Neuronal stem cell (in vitro differentiated cells): ENCODE results near the gene FRMD8.

ENCODE experiments used
- DNase-seq: peaks from one replicate; pipeline ENCODE4 v3.0.0-alpha.2; 2013; ENCODE audit warnings: low spot score
- H2AFZ ChIP-seq: one replicate; pipeline ENCODE4 v1.6.1; 2013; ENCODE audit warnings: mild to moderate bottlenecking, low read length, inconsistent platforms
- H2AK5ac ChIP-seq: 2 replicates; pipeline ENCODE4 v1.6.1; 2013; ENCODE audit warnings: low read depth, mild to moderate bottlenecking, inconsistent platforms, low read length, moderate library complexity, mixed read lengths
- H2BK120ac ChIP-seq: 2 replicates; pipeline ENCODE4 v1.6.1; 2013; ENCODE audit warnings: low read depth, mild to moderate bottlenecking, inconsistent platforms, low read length, moderate library complexity, mixed read lengths
- H2BK12ac ChIP-seq: one replicate; pipeline ENCODE4 v1.6.1; 2013; ENCODE audit warnings: low read length, inconsistent platforms
- H2BK15ac ChIP-seq: 2 replicates; pipeline ENCODE4 v1.6.1; 2013; ENCODE audit warnings: mild to moderate bottlenecking, low read length, inconsistent platforms, mixed read lengths
- H2BK5ac ChIP-seq: one replicate; pipeline ENCODE4 v1.6.1; 2013; ENCODE audit warnings: inconsistent platforms, mild to moderate bottlenecking, low read length, moderate library complexity
- H3K14ac ChIP-seq: one replicate; pipeline ENCODE4 v1.6.1; 2013; ENCODE audit warnings: low read length, inconsistent platforms
- H3K18ac ChIP-seq: 2 replicates; pipeline ENCODE4 v1.6.1; 2013; ENCODE audit warnings: low read length, inconsistent platforms
- H3K23ac ChIP-seq: 2 replicates; pipeline ENCODE4 v1.6.1; 2013; ENCODE audit warnings: low read depth, mild to moderate bottlenecking, mixed read lengths, low read length, inconsistent platforms; ENCODE audit not compliant: poor library complexity
- H3K27ac ChIP-seq: replicated peaks from 3 replicates; pipeline ENCODE4 v1.5.1; 2013; ENCODE audit warnings: low read length, inconsistent platforms
- H3K27me3 ChIP-seq, 3 experiments: 2 replicates each; pipeline ENCODE4 v1.6.1; 2013; ENCODE audit warnings: low read length in 3 of 3, mild to moderate bottlenecking in 2 of 3, inconsistent platforms in 1 of 3, low read depth in 1 of 3, mixed read lengths in 1 of 3, moderate library complexity in 1 of 3; ENCODE audit not compliant: control insufficient read depth in 3 of 3, insufficient read depth in 3 of 3
- H3K36me3 ChIP-seq, 2 donors: replicated peaks in 1 of 2; 2 replicates each; pipeline ENCODE4 v1.6.1; 2013; ENCODE audit warnings: low read length in 2 of 2; ENCODE audit not compliant: control insufficient read depth in 2 of 2, insufficient read depth in 2 of 2
- H3K4ac ChIP-seq: 2 replicates; pipeline ENCODE4 v1.6.1; 2013; ENCODE audit warnings: inconsistent platforms, mild to moderate bottlenecking, low read length, moderate library complexity
- H3K4me1 ChIP-seq, 2 donors: 1 replicate in 1 of 2; 2 replicates in 1 of 2; pipeline ENCODE4 v1.6.1; 2013; ENCODE audit warnings: low read length in 2 of 2, low read depth in 1 of 2; ENCODE audit not compliant: control insufficient read depth in 2 of 2, insufficient read depth in 1 of 2
- H3K4me2 ChIP-seq: one replicate; pipeline ENCODE4 v1.6.1; 2013; ENCODE audit warnings: mild to moderate bottlenecking, low read length, inconsistent platforms; ENCODE audit not compliant: insufficient read depth, poor library complexity, severe bottlenecking
- H3K4me3 ChIP-seq, 2 donors: 2 replicates each; pipeline ENCODE4 v1.5.1; 2013; ENCODE audit warnings: low read length in 2 of 2, mild to moderate bottlenecking in 2 of 2, inconsistent platforms in 1 of 2, moderate library complexity in 1 of 2
- H3K79me1 ChIP-seq: one replicate; pipeline ENCODE4 v1.6.1; 2013; ENCODE audit warnings: low read depth, mild to moderate bottlenecking, inconsistent platforms, low read length, moderate library complexity
- H3K9ac ChIP-seq: one replicate; pipeline ENCODE4 v1.6.1; 2013; ENCODE audit warnings: mild to moderate bottlenecking, low read depth, low read length, inconsistent platforms; ENCODE audit not compliant: poor library complexity
- H3K9me3 ChIP-seq, 2 donors: replicated peaks in 1 of 2; 2 replicates each; pipeline versions ENCODE3 to v1.6.1; 2013; ENCODE audit warnings: low read length in 2 of 2, mild to moderate bottlenecking in 2 of 2, inconsistent platforms in 1 of 2, low read depth in 1 of 2, mixed read lengths in 1 of 2, moderate library complexity in 1 of 2; ENCODE audit not compliant: control insufficient read depth in 2 of 2, insufficient read depth in 1 of 2
- H4K8ac ChIP-seq: one replicate; pipeline ENCODE4 v1.6.1; 2013; ENCODE audit warnings: low read depth, mild to moderate bottlenecking, inconsistent platforms, low read length, moderate library complexity
- H4K91ac ChIP-seq: one replicate; pipeline ENCODE4 v1.6.1; 2013; ENCODE audit warnings: low read length, low read depth, mild to moderate bottlenecking, inconsistent platforms; ENCODE audit not compliant: poor library complexity
- WGBS, 2 donors: extraction: QIAGEN DNeasy Blood & Tissue Kit; methylation state at CpG; one replicate each; pipeline ENCODE4 v1.1.7; 2013; ENCODE audit warnings: missing lambda C conversion rate in 2 of 2, mixed read lengths in 1 of 2; ENCODE audit not compliant: insufficient read length in 2 of 2, insufficient replicate concordance in 1 of 2; ENCODE audit errors: extremely low coverage in 2 of 2; 5-methylcytosine and 5-hydroxymethylcytosine counted together

Gene FRMD8

GRCh38 chr11:65354265-65355012 lies 32.0 kb upstream of the FRMD8 start, which contains the start of gene TIGD3:
Gene TIGD3 (plus strand): TSS chr11:65354751. CDS start chr11:65355809, 1,058 bp downstream.
- Histone ChIP-seq H3K18ac (peak within 1 kb of the TSS; percentile 98), H3K4me3 (peak within 1 kb of the TSS; percentile 70 to 85), H3K4me1 (peaks cover 11 to 22% of the 10 kb centered on the region in 2 donors), H2BK15ac (peak within 1 kb of the TSS; percentile 94), H3K4ac (no peak within 1 kb of the TSS), H4K8ac (no peak within 1 kb of the TSS), H3K14ac (no peak within 1 kb of the TSS), H3K23ac (peak within 1 kb of the TSS; percentile 86), H3K4me2 (peak within 1 kb of the TSS; percentile 97), H2BK12ac (no peak within 1 kb of the TSS), H2BK120ac (peak within 1 kb of the TSS; percentile 95), H4K91ac (no peak within 1 kb of the TSS), H3K9ac (peak within 1 kb of the TSS; percentile 95), H3K79me1 (no peaks in the 10 kb centered on the region), H3K36me3 (peaks cover 20 to 40% of the 10 kb centered on the region in 2 donors), H3K27me3 (peaks cover 0 to 15% (median 0%) of the 10 kb centered on the region in 3 experiments), H2AK5ac (peak within 1 kb of the TSS; percentile 82), H3K9me3 (no peaks in the 10 kb centered on the region), H2BK5ac (peak within 1 kb of the TSS; percentile 75), H2AFZ (peak within 1 kb of the TSS; percentile 94), H3K27ac (no peak within 1 kb of the TSS)
- peak; percentile 95 for DNase-seq
- no CpG with 5 or more reads among the region's 79 CpGs for WGBS, 2 donors

- Histone ChIP-seq H3K4me1 (peaks cover 16 to 28% of the 10 kb centered on the region in 2 donors), H2BK5ac (peak overlapping the region; percentile 75)
- no CpG with 5 or more reads among the region's 47 CpGs for WGBS, 2 donors
Observed at GRCh38 chr11:65355013-65355775, 31.2 kb upstream of the FRMD8 start.

GRCh38 chr11:65355776-65356393 lies 30.6 kb upstream of the FRMD8 start:
- Histone ChIP-seq H3K27me3 (peaks cover 0 to 15% (median 0%) of the 10 kb centered on the region in 3 experiments), H3K9me3 (no peaks in the 10 kb centered on the region), H2BK5ac (peak overlapping the region; percentile 75), H3K9ac (peak overlapping the region; percentile 72), H2AFZ (peak overlapping the region; percentile 94), H3K23ac (peak overlapping the region; percentile 99), H2BK15ac (peak overlapping the region; percentile 94), H3K79me1 (no peaks in the 10 kb centered on the region), H3K4me1 (peaks cover 16 to 28% of the 10 kb centered on the region in 2 donors), H3K27ac (no peak overlapping the region), H4K8ac (no peak overlapping the region), H2AK5ac (peak overlapping the region; percentile 82), H4K91ac (no peak overlapping the region), H3K14ac (no peak overlapping the region), H3K4ac (no peak overlapping the region), H3K4me3 (peak overlapping the region; percentile 70 to 85), H2BK120ac (peak overlapping the region; percentile 95), H2BK12ac (no peak overlapping the region), H3K4me2 (peak overlapping the region; percentile 72), H3K36me3 (peaks cover 13 to 27% of the 10 kb centered on the region in 2 donors), H3K18ac (peak overlapping the region; percentile 92)
- WGBS, 2 donors, result no CpG with 5 or more reads among the region's 35 CpGs
- DNase-seq, result no peak

More at GRCh38 chr11:65355013-65355775, 31.2 kb upstream of the FRMD8 start:
- peaks cover 15 to 34% of the 10 kb centered on the region in 2 donors for H3K36me3 ChIP-seq
- peak overlapping the region; percentile 95 for H3K9ac ChIP-seq
- peak overlapping the region; percentile 82 for H2AK5ac ChIP-seq
- H3K4ac ChIP-seq, result no peak overlapping the region
- DNase-seq, result peak; percentile 40
- no peak overlapping the region for H3K23ac ChIP-seq
- H2BK120ac ChIP-seq, result peak overlapping the region; percentile 95
- H3K27me3 ChIP-seq, result peaks cover 0 to 15% (median 0%) of the 10 kb centered on the region in 3 experiments
- peak overlapping the region; percentile 98 for H3K18ac ChIP-seq
- no peak overlapping the region for H4K91ac ChIP-seq
- H3K14ac ChIP-seq, result no peak overlapping the region
- peak overlapping the region; percentile 70 to 85 for H3K4me3 ChIP-seq
- peak overlapping the region; percentile 94 for H2BK15ac ChIP-seq
- no peaks in the 10 kb centered on the region for H3K79me1 ChIP-seq
- no peaks in the 10 kb centered on the region for H3K9me3 ChIP-seq
- H2BK12ac ChIP-seq, result no peak overlapping the region
- peak overlapping the region; percentile 72 for H3K4me2 ChIP-seq
- H3K27ac ChIP-seq, result no peak overlapping the region
- no peak overlapping the region for H4K8ac ChIP-seq
- peak overlapping the region; percentile 94 for H2AFZ ChIP-seq
